Measurements from ENCODE around the gene FOXP4. TPM values are rescaled to one million over a fixed set of nuclear protein-coding genes. Genes with fewer than 3 reads are reported as not detected.
A peak's percentile ranks its signal among the peaks of the same experiment; 100 is the strongest.

FOXP4 gene
- total RNA-seq, 1 experiment from 2014 or later = 32.3 TPM

GRCh38 chr6:41530476-41530875 is 15.7 kb upstream of the FOXP4 start:
- no peak for TF ChIP-seq POLR2AphosphoS5 (IDR thresholded peaks at IDR 0.05; ENCODE audit: low read depth, low read length)
- TF ChIP-seq CEBPB (IDR thresholded peaks at IDR 0.05; ENCODE audit: low read depth) = no peak
- no peak for TF ChIP-seq EZH2phosphoT487 (IDR thresholded peaks at IDR 0.05; ENCODE audit: borderline replicate concordance)
- TF ChIP-seq ZNF274 (IDR thresholded peaks at IDR 0.05; ENCODE audit: low read depth, low read length) = no peak
- TF ChIP-seq RAD21 (IDR thresholded peaks at IDR 0.05; ENCODE audit: low read depth) = no peak
- no peak for TF ChIP-seq ZFX (IDR thresholded peaks at IDR 0.05)
- TF ChIP-seq EGR1 (IDR thresholded peaks at IDR 0.05; ENCODE audit: low read depth) = no peak
- TF ChIP-seq SP1 (IDR thresholded peaks at IDR 0.05; ENCODE audit: low read depth) = no peak
- Histone ChIP-seq H3K4me2 (ENCODE audit: low read length) (peak overlapping the region; percentile 50; the same call in 1 of the 2 replicates), H3K27ac (ENCODE audit: low read depth, low read length) (no peak overlapping the region), H3K79me2 (ENCODE audit: insufficient read depth, low read length) (no peaks in the 10 kb centered on the region), H3K27me3 (ENCODE audit: insufficient read depth, low read length) (no peaks in the 10 kb centered on the region), H3K9ac (ENCODE audit: low read length) (no peak overlapping the region), H3K9me2 (ENCODE audit: insufficient read depth) (no peaks in the 10 kb centered on the region), H3K4me1 (ENCODE audit: control insufficient read depth in 1 of 2, insufficient read depth in 2 of 2, low read length in 2 of 2) (peaks cover 14 to 22% of the 10 kb centered on the region in 2 experiments), H4K20me1 (ENCODE audit: insufficient read depth) (no peaks in the 10 kb centered on the region), H3K9me3 (ENCODE audit: control insufficient read depth in 1 of 2, insufficient read depth in 1 of 2, low read depth in 1 of 2, low read length in 2 of 2) (no peaks in the 10 kb centered on the region), H3K36me3 (ENCODE audit: control insufficient read depth in 1 of 2, insufficient read depth in 2 of 2, low read length in 2 of 2) (no peaks in the 10 kb centered on the region), H3K4me3 (replicated peaks in 1 of 2; ENCODE audit: low read depth in 1 of 2, low read length in 2 of 2) (no peak overlapping the region), H2AFZ (ENCODE audit: low read depth, low read length, poor library complexity, severe bottlenecking) (no peak overlapping the region)
- POLR2A ChIA-PET = no interaction called here
- intact Hi-C loops (cut with micrococcal nuclease) = no loop called here
- no TSS peak for BruUV-seq (replicated peaks)
- CTCF ChIA-PET = no interaction called here
- RAD21 ChIA-PET (ENCODE audit: low non-redundant PET in 1 of 2, low total read pairs in 2 of 2, uncharacterized antibody in 2 of 2, unreplicated experiment in 2 of 2) = no interaction called here
- DNase-seq (ENCODE audit: low read depth, low spot score) = no peak
- no peak for ATAC-seq

DNA sequence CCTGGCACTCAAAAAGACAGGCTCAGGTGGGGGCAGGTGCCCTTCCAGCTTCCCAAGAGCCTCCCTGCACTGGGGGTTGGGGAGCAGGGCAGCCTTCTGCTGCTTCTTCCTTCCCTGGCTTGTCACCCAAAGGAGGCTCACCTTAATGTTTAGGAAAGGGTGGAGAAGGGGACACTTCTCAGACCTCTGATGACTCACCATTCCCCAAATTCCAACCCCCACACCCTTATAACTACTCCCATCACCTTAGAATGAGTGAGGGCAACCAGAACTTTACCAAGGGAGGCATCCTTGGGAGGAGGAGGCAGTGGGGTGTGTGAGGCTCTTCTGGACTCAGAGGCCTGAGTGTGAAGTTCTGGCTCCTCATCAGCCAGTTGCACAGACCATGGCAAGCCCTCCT is 15.2 kb upstream of the FOXP4 start:
- TF ChIP-seq FOSL1 (IDR thresholded peaks at IDR 0.05; ENCODE audit: low read depth) = 0 out of 2 replicates have a peak, but pooled peaks have one; percentile 8
- TF ChIP-seq ZNF274 (IDR thresholded peaks at IDR 0.05; ENCODE audit: low read depth, low read length) = no peak
- no peak overlapping the region for H3K27ac ChIP-seq (ENCODE audit: low read depth, low read length)
- no peaks in the 10 kb centered on the region for H3K27me3 ChIP-seq (ENCODE audit: insufficient read depth, low read length)
- BruUV-seq (replicated peaks) = no TSS peak
- intact Hi-C loops (cut with micrococcal nuclease) = no loop called here
- no peak overlapping the region for H3K9ac ChIP-seq (ENCODE audit: low read length)
- no peak for DNase-seq (ENCODE audit: low read depth, low spot score)
- H3K4me3 ChIP-seq (replicated peaks in 1 of 2; ENCODE audit: low read depth in 1 of 2, low read length in 2 of 2) = 0 out of 4 replicates have a peak overlapping the region, but pooled peaks of 1 of the 2 experiments have one; percentile 8
- H2AFZ ChIP-seq (ENCODE audit: low read depth, low read length, poor library complexity, severe bottlenecking) = no peak overlapping the region
- ChIA-PET RAD21 (ENCODE audit: low non-redundant PET in 1 of 2, low total read pairs in 2 of 2, uncharacterized antibody in 2 of 2, unreplicated experiment in 2 of 2) (no interaction called here), CTCF (no interaction called here), POLR2A (no interaction called here)
- no peaks in the 10 kb centered on the region for H3K9me3 ChIP-seq (ENCODE audit: control insufficient read depth in 1 of 2, insufficient read depth in 1 of 2, low read depth in 1 of 2, low read length in 2 of 2)
- no peaks in the 10 kb centered on the region for H4K20me1 ChIP-seq (ENCODE audit: insufficient read depth)
- H3K36me3 ChIP-seq (ENCODE audit: control insufficient read depth in 1 of 2, insufficient read depth in 2 of 2, low read length in 2 of 2) = no peaks in the 10 kb centered on the region
- no peaks in the 10 kb centered on the region for H3K9me2 ChIP-seq (ENCODE audit: insufficient read depth)
- H3K79me2 ChIP-seq (ENCODE audit: insufficient read depth, low read length) = no peaks in the 10 kb centered on the region
- peak; percentile 53 for ATAC-seq
- peak overlapping the region; percentile 50 for H3K4me2 ChIP-seq (ENCODE audit: low read length)
- H3K4me1 ChIP-seq (ENCODE audit: control insufficient read depth in 1 of 2, insufficient read depth in 2 of 2, low read length in 2 of 2) = peaks cover 16 to 26% of the 10 kb centered on the region in 2 experiments

All from HCT116 (cell line).